GM06990 (cell line): ENCODE data around the gene TRAM2.

Experiments
- DNase-seq: peaks from one replicate; pipeline ENCODE4 v3.0.0-alpha.2; 2011; ENCODE audit not compliant: insufficient read length; ENCODE audit errors: extremely low read depth
- H3K27me3 ChIP-seq: replicated peaks from 2 replicates; pipeline ENCODE4 v1.6.0; 2011; ENCODE audit warnings: low read length; ENCODE audit not compliant: control insufficient read depth, insufficient read depth
- H3K36me3 ChIP-seq: 2 replicates; pipeline ENCODE4 v1.5.1; 2011; ENCODE audit warnings: low read length; ENCODE audit not compliant: control insufficient read depth, insufficient read depth
- H3K4me3 ChIP-seq: replicated peaks from 2 replicates; pipeline ENCODE4 v1.5.1; 2011; ENCODE audit warnings: low read depth, mild to moderate bottlenecking, control low read depth, low read length
- CTCF ChIP-seq: IDR thresholded peaks from 2 replicates; pipeline ENCODE4 v1.5.1; 2011; ENCODE audit warnings: low read length, control low read depth, mild to moderate bottlenecking, inconsistent platforms; ENCODE audit not compliant: insufficient read depth, poor library complexity, severe bottlenecking

Gene TRAM2

GRCh38 chr6:52545406-52546119 lies 31.3 kb downstream of the TRAM2 start:
- no peak for TF ChIP-seq CTCF
- no peaks in the 10 kb centered on the region for H3K27me3 ChIP-seq
- H3K36me3 ChIP-seq, result no peaks in the 10 kb centered on the region; the same call in 1 of the 2 replicates
- DNase-seq, result no peak
- H3K4me3 ChIP-seq, result no peak overlapping the region

DNA sequence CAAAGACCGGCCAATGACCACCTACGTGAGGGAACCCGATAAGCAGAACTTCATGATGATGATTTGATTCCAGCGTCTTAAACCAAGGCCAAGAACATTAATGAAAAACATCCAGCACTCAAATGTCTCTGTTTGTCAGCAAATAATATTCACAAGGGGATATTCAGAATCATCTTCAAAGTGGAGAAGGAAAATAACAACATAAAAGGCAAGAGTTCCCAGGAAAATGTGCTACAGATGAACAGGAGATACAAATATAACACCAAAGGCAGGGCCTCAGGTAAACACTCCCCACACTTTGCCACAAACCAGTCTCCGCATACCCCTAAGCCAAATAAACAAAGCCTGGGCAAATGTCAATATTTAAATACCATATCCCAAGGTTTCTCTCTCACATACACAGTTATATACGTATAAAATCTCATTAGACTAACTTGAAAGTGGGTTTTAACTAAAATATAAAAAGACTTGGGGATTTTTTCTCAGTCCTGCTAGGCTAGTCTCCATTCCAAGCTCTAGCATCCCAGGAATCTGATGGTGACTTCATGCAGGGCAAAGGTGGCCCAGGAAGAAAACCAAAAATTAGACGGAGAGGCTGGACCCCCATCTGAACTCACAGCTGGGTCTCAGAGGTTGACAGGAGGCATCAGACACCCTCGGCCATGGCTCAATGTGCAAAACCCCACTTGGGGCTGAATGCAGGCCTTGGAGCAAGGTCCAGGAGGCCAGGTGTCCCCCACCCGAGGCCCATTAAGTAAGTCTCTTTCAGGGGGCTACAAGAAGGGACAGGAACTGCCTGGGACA lies 32.1 kb downstream of the TRAM2 start:
- Histone ChIP-seq H3K27me3 (no peaks in the 10 kb centered on the region), H3K4me3 (no peak overlapping the region), H3K36me3 (no peaks in the 10 kb centered on the region; the same call in 1 of the 2 replicates)
- DNase-seq, result no peak
- TF ChIP-seq CTCF, result no peak

DNA sequence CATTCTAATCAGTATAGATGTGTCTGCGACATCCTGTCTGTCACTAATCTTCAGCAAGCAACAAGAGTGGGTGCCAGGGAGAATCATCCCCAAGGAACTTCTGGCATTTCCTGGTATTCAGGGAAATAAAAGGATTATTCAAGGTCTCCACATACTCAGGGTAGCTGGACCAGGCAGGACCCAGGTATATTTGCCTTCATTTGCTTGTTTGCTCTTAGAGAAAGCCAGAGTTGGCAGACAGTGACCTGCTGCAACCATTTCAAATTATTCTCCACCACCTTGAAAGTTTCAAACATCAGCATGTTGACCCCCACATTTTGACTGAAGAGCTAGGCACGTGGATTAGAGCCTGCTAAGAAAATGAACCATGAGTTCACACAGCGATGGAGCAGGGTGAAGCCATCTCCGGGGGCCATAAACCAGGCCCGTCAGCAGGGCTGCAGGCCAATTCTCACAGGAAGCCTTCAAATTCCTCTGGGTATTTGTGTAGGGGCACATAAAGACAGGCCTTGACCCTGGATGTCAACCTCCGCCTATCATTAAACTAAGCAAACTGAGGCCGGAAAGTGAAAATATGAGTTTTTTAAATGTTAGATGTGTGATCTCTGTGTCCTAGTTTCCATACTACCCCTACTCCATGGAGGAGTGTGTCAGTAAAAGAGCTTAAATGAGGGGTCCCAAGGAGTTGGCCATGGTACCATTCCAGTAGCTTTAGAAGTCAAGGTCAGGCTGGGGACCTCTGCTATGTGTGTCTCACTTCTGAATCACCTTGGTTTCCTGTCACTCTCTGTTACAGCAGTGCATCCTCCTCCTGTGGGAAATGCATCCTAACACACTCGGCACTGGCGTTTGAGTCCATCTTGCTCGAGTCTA lies 32.9 kb downstream of the TRAM2 start:
- DNase-seq, result no peak
- no peak overlapping the region for H3K4me3 ChIP-seq
- no peak for TF ChIP-seq CTCF
- no peaks in the 10 kb centered on the region; the same call in 1 of the 2 replicates for H3K36me3 ChIP-seq
- no peaks in the 10 kb centered on the region for H3K27me3 ChIP-seq

DNA sequence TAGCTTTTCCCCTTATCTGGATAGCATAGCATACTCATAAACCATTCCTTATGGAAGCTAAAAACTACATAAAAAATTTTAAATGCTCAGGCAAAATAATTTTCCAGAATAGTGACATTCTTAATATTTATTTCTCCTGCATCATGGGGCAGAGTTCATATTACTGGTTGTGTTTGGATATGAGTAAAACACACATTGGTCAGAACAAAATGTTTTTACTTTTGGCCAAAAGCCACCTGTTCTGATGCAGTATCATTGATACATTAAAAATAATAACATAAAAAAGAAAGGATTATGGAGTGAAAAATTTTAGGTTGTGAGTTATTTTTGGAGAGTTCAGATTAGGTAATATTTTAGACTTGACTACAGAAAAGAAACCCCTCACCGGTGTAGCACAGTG lies 33.6 kb downstream of the TRAM2 start:
- no peak overlapping the region for H3K4me3 ChIP-seq
- no peak for TF ChIP-seq CTCF
- DNase-seq, result no peak
- no peaks in the 10 kb centered on the region; the same call in 1 of the 2 replicates for H3K36me3 ChIP-seq
- H3K27me3 ChIP-seq, result no peaks in the 10 kb centered on the region

- no peak for TF ChIP-seq CTCF
- H3K36me3 ChIP-seq, result no peaks in the 10 kb centered on the region; the same call in 1 of the 2 replicates
- H3K4me3 ChIP-seq, result no peak overlapping the region
- no peaks in the 10 kb centered on the region for H3K27me3 ChIP-seq
- DNase-seq, result no peak
Measured at GRCh38 chr6:52541135-52541534, 35.7 kb downstream of the TRAM2 start.
